ENCODE measurements around the gene NANS.
"Not testable (repeated sequence)": the region's sequence is repeated elsewhere in the genome, so short reads cannot be mapped to it uniquely, and the experiment has no call there.

The NANS gene

GRCh38 chr9:98086461-98086860, 29.9 kb downstream of the NANS start:
- no peak for DNase-seq (ENCODE audit: low read depth, low spot score)
- no peak overlapping the region for H3K27ac ChIP-seq (ENCODE audit: low read length)
- no peak overlapping the region for H3K4me3 ChIP-seq (ENCODE audit: low read length)
- no CpG with 5 or more reads among the region's 4 CpGs for WGBS (ENCODE audit: insufficient coverage, insufficient read length)
- H3K4me1 ChIP-seq (ENCODE audit: control insufficient read depth, insufficient read depth, low read length), result peaks cover 4% of the 10 kb centered on the region
- no peaks in the 10 kb centered on the region for H3K27me3 ChIP-seq (ENCODE audit: control insufficient read depth, insufficient read depth, low read length)
- H3K36me3 ChIP-seq (ENCODE audit: control insufficient read depth, insufficient read depth, low read length), result peaks cover 6% of the 10 kb centered on the region; the same call in 1 of the 2 replicates
- H3K9me3 ChIP-seq (ENCODE audit: control insufficient read depth, insufficient read depth, low read length), result no peaks in the 10 kb centered on the region

- no peaks in the 10 kb centered on the region for H3K9me3 ChIP-seq (ENCODE audit: control insufficient read depth, insufficient read depth, low read length)
- H3K4me1 ChIP-seq (ENCODE audit: control insufficient read depth, insufficient read depth, low read length), result peaks cover 5% of the 10 kb centered on the region
- H3K4me3 ChIP-seq (ENCODE audit: low read length), result peak overlapping the region; percentile 34; the same call in 1 of the 2 replicates
- no CpG with 5 or more reads among the region's 92 CpGs for WGBS (ENCODE audit: insufficient coverage, insufficient read length)
- no peak overlapping the region for H3K27ac ChIP-seq (ENCODE audit: low read length)
- 0 out of 2 replicates have a peak, but pooled peaks cover 4% of the 10 kb centered on the region for H3K36me3 ChIP-seq (ENCODE audit: control insufficient read depth, insufficient read depth, low read length)
- no peak for DNase-seq (ENCODE audit: low read depth, low spot score)
- no peaks in the 10 kb centered on the region for H3K27me3 ChIP-seq (ENCODE audit: control insufficient read depth, insufficient read depth, low read length)
Measured at GRCh38 chr9:98087420-98088354, 31.2 kb downstream of the NANS start.

GRCh38 chr9:98090674-98091073, 34.1 kb downstream of the NANS start:
- no CpG with 5 or more reads among the region's 3 CpGs for WGBS (ENCODE audit: insufficient coverage, insufficient read length)
- H3K27ac ChIP-seq (ENCODE audit: low read length); H3K9me3 ChIP-seq (ENCODE audit: control insufficient read depth, insufficient read depth, low read length); H3K27me3 ChIP-seq (ENCODE audit: control insufficient read depth, insufficient read depth, low read length); H3K4me1 ChIP-seq (ENCODE audit: control insufficient read depth, insufficient read depth, low read length); DNase-seq (ENCODE audit: low read depth, low spot score); H3K36me3 ChIP-seq (ENCODE audit: control insufficient read depth, insufficient read depth, low read length); H3K4me3 ChIP-seq (ENCODE audit: low read length): not testable (repeated sequence)

- Histone ChIP-seq H3K36me3 (ENCODE audit: control insufficient read depth, insufficient read depth, low read length) (no peaks in the 10 kb centered on the region), H3K27ac (ENCODE audit: low read length) (no peak overlapping the region), H3K27me3 (ENCODE audit: control insufficient read depth, insufficient read depth, low read length) (no peaks in the 10 kb centered on the region), H3K4me3 (ENCODE audit: low read length) (no peak overlapping the region), H3K9me3 (ENCODE audit: control insufficient read depth, insufficient read depth, low read length) (no peaks in the 10 kb centered on the region), H3K4me1 (ENCODE audit: control insufficient read depth, insufficient read depth, low read length) (peaks cover 4% of the 10 kb centered on the region)
- no CpG with 5 or more reads among the region's 17 CpGs for WGBS (ENCODE audit: insufficient coverage, insufficient read length)
- no peak for DNase-seq (ENCODE audit: low read depth, low spot score)
Measured at GRCh38 chr9:98091735-98092612, 35.4 kb downstream of the NANS start.

GRCh38 chr9:98092613-98092931, 36.0 kb downstream of the NANS start:
- no peak overlapping the region for H3K4me3 ChIP-seq (ENCODE audit: low read length)
- no peak for DNase-seq (ENCODE audit: low read depth, low spot score)
- no CpG with 5 or more reads among the region's 11 CpGs for WGBS (ENCODE audit: insufficient coverage, insufficient read length)

GRCh38 chr9:98094316-98094715, 37.8 kb downstream of the NANS start:
- no peak overlapping the region for H3K27ac ChIP-seq (ENCODE audit: low read length)
- no CpG with 5 or more reads among the region's 4 CpGs for WGBS (ENCODE audit: insufficient coverage, insufficient read length)
- no peak for DNase-seq (ENCODE audit: low read depth, low spot score)
- H3K4me1 ChIP-seq (ENCODE audit: control insufficient read depth, insufficient read depth, low read length), result peaks cover 1% of the 10 kb centered on the region; the same call in 1 of the 2 replicates
- no peaks in the 10 kb centered on the region for H3K36me3 ChIP-seq (ENCODE audit: control insufficient read depth, insufficient read depth, low read length)
- H3K4me3 ChIP-seq (ENCODE audit: low read length), result no peak overlapping the region
- no peaks in the 10 kb centered on the region for H3K9me3 ChIP-seq (ENCODE audit: control insufficient read depth, insufficient read depth, low read length)
- H3K27me3 ChIP-seq (ENCODE audit: control insufficient read depth, insufficient read depth, low read length), result no peaks in the 10 kb centered on the region

More at GRCh38 chr9:98092613-98092931, 36.0 kb downstream of the NANS start:
- no peaks in the 10 kb centered on the region for H3K27me3 ChIP-seq (ENCODE audit: control insufficient read depth, insufficient read depth, low read length)
- no peak overlapping the region for H3K27ac ChIP-seq (ENCODE audit: low read length)
- no peaks in the 10 kb centered on the region for H3K9me3 ChIP-seq (ENCODE audit: control insufficient read depth, insufficient read depth, low read length)
- no peaks in the 10 kb centered on the region for H3K36me3 ChIP-seq (ENCODE audit: control insufficient read depth, insufficient read depth, low read length)
- H3K4me1 ChIP-seq (ENCODE audit: control insufficient read depth, insufficient read depth, low read length), result peaks cover 1% of the 10 kb centered on the region; the same call in 1 of the 2 replicates

GRCh38 chr9:98094851-98095250, 38.3 kb downstream of the NANS start:
- no peak for DNase-seq (ENCODE audit: low read depth, low spot score)
- Histone ChIP-seq H3K9me3 (ENCODE audit: control insufficient read depth, insufficient read depth, low read length) (no peaks in the 10 kb centered on the region), H3K4me3 (ENCODE audit: low read length) (no peak overlapping the region), H3K4me1 (ENCODE audit: control insufficient read depth, insufficient read depth, low read length) (peaks cover 1% of the 10 kb centered on the region; the same call in 1 of the 2 replicates), H3K36me3 (ENCODE audit: control insufficient read depth, insufficient read depth, low read length) (no peaks in the 10 kb centered on the region), H3K27me3 (ENCODE audit: control insufficient read depth, insufficient read depth, low read length) (no peaks in the 10 kb centered on the region), H3K27ac (ENCODE audit: low read length) (no peak overlapping the region)
- no CpG with 5 or more reads among the region's 16 CpGs for WGBS (ENCODE audit: insufficient coverage, insufficient read length)

GRCh38 chr9:98095401-98095800, 38.9 kb downstream of the NANS start:
- no peaks in the 10 kb centered on the region for H3K9me3 ChIP-seq (ENCODE audit: control insufficient read depth, insufficient read depth, low read length)
- no peak overlapping the region for H3K4me3 ChIP-seq (ENCODE audit: low read length)
- WGBS (ENCODE audit: insufficient coverage, insufficient read length), result no CpG with 5 or more reads among the region's 7 CpGs
- no peaks in the 10 kb centered on the region for H3K36me3 ChIP-seq (ENCODE audit: control insufficient read depth, insufficient read depth, low read length)
- no peak for DNase-seq (ENCODE audit: low read depth, low spot score)
- H3K27ac ChIP-seq (ENCODE audit: low read length), result no peak overlapping the region
- H3K4me1 ChIP-seq (ENCODE audit: control insufficient read depth, insufficient read depth, low read length), result peaks cover 1% of the 10 kb centered on the region; the same call in 1 of the 2 replicates
- no peaks in the 10 kb centered on the region for H3K27me3 ChIP-seq (ENCODE audit: control insufficient read depth, insufficient read depth, low read length)

GRCh38 chr9:98096091-98096490, 39.6 kb downstream of the NANS start:
- no peaks in the 10 kb centered on the region for H3K9me3 ChIP-seq (ENCODE audit: control insufficient read depth, insufficient read depth, low read length)
- no peaks in the 10 kb centered on the region for H3K27me3 ChIP-seq (ENCODE audit: control insufficient read depth, insufficient read depth, low read length)
- no peak overlapping the region for H3K4me3 ChIP-seq (ENCODE audit: low read length)
- H3K27ac ChIP-seq (ENCODE audit: low read length), result no peak overlapping the region
- H3K4me1 ChIP-seq (ENCODE audit: control insufficient read depth, insufficient read depth, low read length), result peaks cover 1% of the 10 kb centered on the region; the same call in 1 of the 2 replicates
- DNase-seq (ENCODE audit: low read depth, low spot score), result no peak
- H3K36me3 ChIP-seq (ENCODE audit: control insufficient read depth, insufficient read depth, low read length), result no peaks in the 10 kb centered on the region
- WGBS (ENCODE audit: insufficient coverage, insufficient read length), result no CpG with 5 or more reads among the region's 5 CpGs

GRCh38 chr9:98097836-98098235, 41.3 kb downstream of the NANS start:
- no peaks in the 10 kb centered on the region for H3K36me3 ChIP-seq (ENCODE audit: control insufficient read depth, insufficient read depth, low read length)
- no peaks in the 10 kb centered on the region for H3K9me3 ChIP-seq (ENCODE audit: control insufficient read depth, insufficient read depth, low read length)
- no CpG with 5 or more reads among the region's 4 CpGs for WGBS (ENCODE audit: insufficient coverage, insufficient read length)
- no peaks in the 10 kb centered on the region for H3K27me3 ChIP-seq (ENCODE audit: control insufficient read depth, insufficient read depth, low read length)
- no peak for DNase-seq (ENCODE audit: low read depth, low spot score)
- no peaks in the 10 kb centered on the region for H3K4me1 ChIP-seq (ENCODE audit: control insufficient read depth, insufficient read depth, low read length)
- H3K4me3 ChIP-seq (ENCODE audit: low read length), result no peak overlapping the region
- H3K27ac ChIP-seq (ENCODE audit: low read length), result no peak overlapping the region
